Stimulated activated CD8-positive, alpha-beta memory T cell treated with anti-CD3 and anti-CD28 coated beads, Interleukin-4, amount 100 ng/mL, for 4 hours (primary cell): ENCODE results near the gene SRP54.
"Not testable (repeated sequence)": the region's sequence is repeated elsewhere in the genome, so short reads cannot be mapped to it uniquely, and the experiment has no call there.

Experiments used
- DNase-seq, 2 donors: peaks; one replicate each; pipeline ENCODE4 v3.0.0-alpha.2; 2020; ENCODE audit warnings: low read depth in 2 of 2, low spot score in 1 of 2

SRP54 gene

DNA sequence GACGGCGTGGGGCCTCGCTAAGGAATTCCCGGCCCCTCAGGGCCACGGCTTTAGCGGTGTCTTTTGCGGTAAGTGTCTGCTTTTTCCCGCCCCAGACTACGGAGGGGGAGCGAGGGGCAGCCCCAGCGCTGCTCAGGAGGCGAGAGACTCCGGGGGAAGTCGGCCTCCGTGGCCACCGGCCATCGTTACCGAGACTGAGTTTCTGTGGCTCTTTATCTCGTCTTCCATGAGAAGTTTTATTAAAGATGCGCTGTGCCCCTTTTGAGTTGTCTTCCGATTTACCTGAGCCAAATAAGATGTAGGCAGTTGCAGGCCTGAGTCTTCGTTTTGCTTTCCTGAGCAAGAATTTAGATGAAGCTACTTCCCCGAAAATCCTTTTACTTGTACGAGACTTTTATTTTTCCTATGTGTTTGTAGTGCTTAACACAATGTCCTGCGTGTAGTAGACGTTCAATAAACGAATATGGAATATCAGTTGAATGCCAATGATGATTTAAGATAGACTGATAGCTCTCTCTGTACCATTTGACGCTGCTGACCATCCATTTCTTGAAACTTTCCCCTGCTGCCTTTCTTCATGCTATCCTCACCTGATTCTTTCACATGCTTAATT is 462 bp downstream of the SRP54 start:
- DNase-seq: no peak

DNA sequence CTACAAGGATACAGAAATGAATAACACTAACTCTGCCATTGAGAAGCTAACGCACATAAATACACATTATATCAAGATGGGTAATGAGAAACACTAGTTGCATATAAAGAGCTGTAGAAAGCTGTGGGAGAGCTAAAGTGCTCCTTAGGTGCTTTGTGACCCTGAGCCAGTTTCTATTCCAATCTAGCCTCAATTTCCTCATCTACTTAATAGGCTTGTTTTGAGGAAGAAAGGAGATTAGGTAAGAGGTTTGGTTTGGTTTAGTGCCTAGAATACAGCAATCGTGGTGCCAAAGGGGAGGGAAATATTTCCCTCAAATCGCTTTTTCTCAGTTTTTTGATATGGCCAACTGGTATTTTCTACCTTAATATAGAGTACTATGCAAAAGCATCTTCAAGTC is 994 bp downstream of the SRP54 start:
- no peak for DNase-seq

- no peak for DNase-seq
Observed at GRCh38 chr14:34985740-34986139, 2.9 kb downstream of the SRP54 start.

DNA sequence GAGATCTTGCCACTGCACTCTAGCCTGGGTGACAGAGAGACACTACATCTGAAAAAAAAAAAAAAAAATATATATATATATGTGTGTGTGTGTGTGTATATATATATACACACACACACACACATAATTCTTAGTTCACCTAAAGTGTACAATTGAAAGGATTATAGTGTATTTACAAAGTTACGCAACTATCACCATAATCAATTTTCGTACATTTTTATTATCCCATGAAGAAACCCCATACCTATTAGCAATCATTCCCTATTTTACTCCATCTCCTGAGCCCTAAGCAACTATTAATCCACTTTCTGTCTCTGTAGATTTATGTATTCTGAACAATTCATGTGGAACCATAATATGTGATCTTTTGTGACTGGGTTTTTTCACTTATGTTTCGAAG is 4.4 kb downstream of the SRP54 start:
- no peak for DNase-seq

GRCh38 chr14:34989762-34990161 is 7.0 kb downstream of the SRP54 start:
- no peak for DNase-seq

DNA sequence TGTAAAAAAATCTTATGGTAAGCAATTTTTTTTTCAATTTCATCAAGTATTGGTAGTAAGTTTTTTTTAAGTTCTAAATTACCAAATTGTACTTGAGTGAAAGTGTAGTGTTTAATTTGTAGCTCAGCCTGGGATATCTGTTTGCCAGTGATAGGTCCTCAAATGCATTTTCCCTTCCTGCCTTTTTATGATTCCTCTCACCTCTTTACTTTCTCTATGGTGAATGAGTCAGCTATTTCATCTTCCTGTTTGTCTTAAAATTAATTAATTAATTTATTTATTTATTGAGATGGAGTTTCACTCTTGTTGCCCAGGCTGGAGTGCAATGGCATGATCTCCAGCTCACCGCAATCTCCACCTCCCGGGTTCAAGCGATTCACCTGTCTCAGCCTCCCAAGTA is 10.6 kb downstream of the SRP54 start:
- DNase-seq: no peak

GRCh38 chr14:34994668-34995067 is 11.9 kb downstream of the SRP54 start:
- DNase-seq: no peak

- no peak for DNase-seq
Observed at GRCh38 chr14:34997762-34998161, 15.0 kb downstream of the SRP54 start.

GRCh38 chr14:34999500-34999899 is 16.7 kb downstream of the SRP54 start:
- DNase-seq: no peak

- DNase-seq: no peak
Observed at GRCh38 chr14:35001621-35002020, 18.8 kb downstream of the SRP54 start.

GRCh38 chr14:35004839-35005238 is 22.0 kb downstream of the SRP54 start:
- DNase-seq: no peak

DNA sequence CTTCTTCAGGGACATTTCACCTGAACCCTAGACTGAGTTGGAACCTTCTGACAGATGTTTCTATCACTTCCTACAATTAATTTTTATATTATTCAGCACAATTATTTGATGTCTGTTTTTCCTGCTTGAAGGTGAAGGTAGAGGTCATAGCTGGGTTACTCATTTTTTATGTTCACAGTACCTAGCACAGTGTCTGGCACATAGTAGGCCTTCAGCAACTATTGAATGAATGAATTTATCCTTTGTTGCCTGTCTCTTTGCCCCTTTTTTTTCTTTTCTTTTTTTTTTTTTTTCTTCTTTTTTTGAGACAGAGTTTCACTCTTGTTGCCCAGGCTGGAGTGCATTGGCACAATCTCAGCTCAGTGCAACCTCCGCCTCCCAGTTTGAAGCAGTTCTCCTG is 33.8 kb downstream of the SRP54 start:
- DNase-seq: no peak

GRCh38 chr14:35020713-35021112 is 37.9 kb downstream of the SRP54 start:
- DNase-seq: no peak

DNA sequence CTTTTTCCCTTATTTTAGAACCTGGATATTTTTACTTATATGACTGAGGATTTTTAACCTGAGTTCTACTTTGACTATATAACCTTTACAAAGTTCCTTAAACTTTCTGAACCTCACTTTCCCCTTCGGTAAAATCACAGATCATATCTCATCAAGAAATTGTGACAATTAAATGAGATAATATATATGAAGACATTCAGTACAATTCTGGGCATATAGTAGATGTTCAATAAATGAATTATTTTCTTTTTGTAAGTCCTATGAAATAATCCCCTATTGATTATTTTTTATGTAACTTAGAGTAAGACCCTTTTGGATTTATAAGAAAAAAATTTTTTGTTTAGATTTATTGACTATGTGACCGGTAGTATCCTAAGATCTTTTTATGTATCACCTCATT is 45.6 kb downstream of the SRP54 start:
- DNase-seq: no peak

- no peak for DNase-seq
Observed at GRCh38 chr14:35032562-35032961, 49.8 kb downstream of the SRP54 start.

DNA sequence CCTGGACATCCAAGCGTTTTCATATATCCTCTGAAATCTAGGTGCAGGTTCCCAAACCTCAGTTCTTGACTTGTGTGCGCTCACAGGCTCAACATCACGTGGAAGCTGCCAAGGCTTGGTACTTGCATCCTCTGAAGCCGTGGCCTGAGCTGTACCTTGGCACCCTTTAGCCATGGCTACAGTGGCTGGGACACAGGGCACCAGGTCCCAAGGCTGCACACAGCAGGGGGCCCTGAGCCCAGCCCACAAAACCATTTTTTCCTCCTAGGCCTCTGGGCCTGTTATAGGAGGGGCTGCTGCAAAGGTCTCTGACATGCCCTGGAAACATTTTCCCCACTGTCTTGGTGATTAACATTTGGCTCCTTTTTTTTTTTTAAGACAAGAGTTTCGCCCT is 51.6 kb downstream of the SRP54 start:
- DNase-seq: no peak

GRCh38 chr14:35034944-35035554 is 52.3 kb downstream of the SRP54 start:
- not testable (repeated sequence) for DNase-seq

DNA sequence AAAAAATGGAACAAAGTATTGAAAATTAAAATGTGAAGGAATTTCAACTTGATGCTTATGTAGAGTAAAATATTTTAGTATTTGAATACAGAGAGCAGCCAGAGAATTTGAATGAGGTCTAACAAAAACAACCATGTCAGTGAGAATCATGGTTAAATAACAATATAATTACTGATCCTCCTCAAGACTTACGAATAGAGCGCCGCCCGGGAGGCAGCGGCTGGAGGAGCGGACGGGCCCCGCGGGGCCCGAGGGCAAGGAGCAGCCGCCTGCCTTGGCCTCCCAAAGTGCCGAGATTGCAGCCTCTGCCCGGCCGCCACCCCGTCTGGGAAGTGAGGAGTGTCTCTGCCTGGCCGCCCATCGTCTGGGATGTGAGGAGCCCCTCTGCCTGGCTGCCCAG is 55.5 kb downstream of the SRP54 start:
- DNase-seq: not testable (repeated sequence)

- no peak for DNase-seq
Observed at GRCh38 chr14:35042632-35043031, 59.8 kb downstream of the SRP54 start.

DNA sequence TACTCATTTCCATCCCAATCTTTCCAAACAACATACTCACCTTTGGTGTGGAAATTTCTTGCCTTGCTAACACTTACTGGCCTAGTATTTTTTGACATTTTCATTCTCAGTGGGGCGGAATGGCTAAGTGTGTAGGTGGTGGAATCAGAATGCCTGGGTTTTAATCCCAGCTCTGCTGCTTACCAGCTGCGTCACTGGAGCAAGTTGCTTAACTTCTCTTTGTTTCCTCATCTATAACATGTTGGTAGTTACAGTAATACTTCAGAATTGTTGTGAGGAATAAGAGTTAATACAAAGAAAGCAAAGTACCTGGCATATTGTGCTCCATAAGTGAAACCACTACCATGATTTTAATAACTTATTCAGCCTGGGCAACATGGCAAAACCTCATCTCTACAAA is 60.3 kb downstream of the SRP54 start:
- DNase-seq: no peak

DNA sequence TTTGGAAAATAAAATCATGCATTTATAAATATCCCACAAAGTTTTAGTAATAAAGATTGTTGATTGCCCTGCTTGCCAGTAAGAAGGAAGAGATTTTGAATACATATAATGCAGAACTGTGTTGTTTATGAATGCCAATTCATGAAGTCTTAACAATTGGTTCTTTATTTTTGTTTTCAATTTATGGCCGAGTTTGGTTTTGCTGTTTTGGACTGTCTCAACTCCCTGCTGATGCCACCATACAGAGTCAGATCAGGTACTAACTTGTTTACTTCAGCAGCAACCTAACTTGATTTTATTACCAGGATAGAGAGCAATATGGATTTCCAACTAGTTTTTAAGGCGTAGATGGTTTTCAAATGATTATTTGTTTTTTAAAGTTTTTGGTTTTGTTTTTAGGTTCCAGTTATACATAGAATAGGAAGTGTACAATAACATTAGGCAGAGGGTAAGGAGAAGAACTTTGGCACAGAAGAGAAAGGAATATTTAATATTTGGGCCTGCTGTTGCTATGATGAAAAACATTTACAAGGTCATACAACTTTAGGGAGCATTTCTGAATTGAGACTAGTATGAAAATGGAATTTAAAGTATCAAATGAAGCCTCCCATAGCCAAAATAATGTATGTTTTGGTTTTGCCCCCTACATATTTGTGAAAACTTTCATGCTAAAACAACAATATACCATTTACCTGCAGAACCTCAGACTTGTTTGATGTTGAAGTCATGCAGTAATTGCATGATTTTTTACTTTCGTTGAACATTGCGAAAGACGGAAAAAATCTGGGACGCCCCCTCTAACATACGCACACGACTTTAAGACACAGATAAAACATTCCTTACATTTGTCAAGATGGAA is 62.4 kb downstream of the SRP54 start:
- DNase-seq: no peak

DNA sequence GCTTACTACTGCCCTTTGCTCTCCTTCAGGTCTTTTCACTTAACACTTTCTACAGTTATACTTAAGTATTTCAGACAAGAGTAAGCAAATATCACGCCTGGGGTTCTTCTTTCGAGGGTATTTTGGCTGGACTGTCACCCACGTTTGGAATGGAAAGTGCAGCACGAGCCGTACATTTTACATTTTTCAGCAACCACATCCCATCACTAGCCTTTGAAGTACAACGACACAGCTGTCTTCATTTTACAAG is 62.9 kb downstream of the SRP54 start:
- no peak for DNase-seq
